Thyroid gland (tissue), 4 donors: ENCODE measurements around the gene MORC2.

Experiments used
- CTCF ChIP-seq, 6 experiments: fragments of 200-600 bp in 3 of 6; fragments of 450-650 bp in 3 of 6; sonication (generic) in 3 of 6; IDR thresholded peaks; one replicate each; pipeline ENCODE4 v1.5.1; 2016 to 2019; ENCODE audit warnings: antibody characterized with exemption in 6 of 6, mild to moderate bottlenecking in 2 of 6, inconsistent platforms in 1 of 6, moderate library complexity in 1 of 6
- POLR2A ChIP-seq, 2 donors: fragments of 450-650 bp; IDR thresholded peaks; one replicate each; pipeline ENCODE4 v1.6.1; 2017; ENCODE audit warnings: antibody characterized with exemption in 2 of 2, mild to moderate bottlenecking in 2 of 2, moderate library complexity in 1 of 2

GRCh38 chr22:30947816-30948454 lies 20.6 kb downstream of the MORC2 start:
- TF ChIP-seq CTCF (IDR thresholded peaks at IDR 0.05) = peak in 4 of 6 experiments; percentile 41 to 77 (median 60)
- no peak for TF ChIP-seq POLR2A (IDR thresholded peaks at IDR 0.05)
